GM21360 (cell line): ENCODE data around the gene MLX.

Experiments used
- ATAC-seq: cut with Tn5 transposase; IDR thresholded peaks from one replicate; pipeline ENCODE4 v1.9.1; 2021; ENCODE audit warnings: mild to moderate bottlenecking, moderate library complexity; ENCODE audit not compliant: unreplicated experiment

MLX gene

GRCh38 chr17:42566883-42567573 lies at the start of gene MLX:
MLX (plus strand) TSS chr17:42567100; CDS start chr17:42567125, 25 bp downstream.
- peak; percentile 43 for ATAC-seq

- no peak for ATAC-seq
Measured at GRCh38 chr17:42517516-42517915, 49.4 kb upstream of the MLX start.

- no peak for ATAC-seq
Measured at GRCh38 chr17:42518046-42518754, 48.7 kb upstream of the MLX start.

GRCh38 chr17:42518755-42519545 lies 48.0 kb upstream of the MLX start:
- no peak for ATAC-seq

- no peak for ATAC-seq
Measured at GRCh38 chr17:42519546-42520491, 47.1 kb upstream of the MLX start.

GRCh38 chr17:42520540-42520951 lies 46.4 kb upstream of the MLX start:
- no peak for ATAC-seq

- no peak for ATAC-seq
Measured at GRCh38 chr17:42521036-42521435, 45.9 kb upstream of the MLX start.

- ATAC-seq = no peak
Measured at GRCh38 chr17:42521666-42522262, 45.1 kb upstream of the MLX start.

- ATAC-seq = no peak
Measured at GRCh38 chr17:42522263-42522790, 44.6 kb upstream of the MLX start.

GRCh38 chr17:42522798-42523278 lies 44.1 kb upstream of the MLX start:
- ATAC-seq = no peak

- no peak for ATAC-seq
Measured at GRCh38 chr17:42525221-42525620, 41.7 kb upstream of the MLX start.

GRCh38 chr17:42526031-42526444 lies 40.9 kb upstream of the MLX start:
- no peak for ATAC-seq

GRCh38 chr17:42527932-42528331 lies 39.0 kb upstream of the MLX start:
- no peak for ATAC-seq

GRCh38 chr17:42529061-42529460 lies 37.8 kb upstream of the MLX start:
- ATAC-seq = no peak

- ATAC-seq = no peak
Measured at GRCh38 chr17:42530952-42531454, 35.9 kb upstream of the MLX start.

GRCh38 chr17:42531455-42532354 lies 35.2 kb upstream of the MLX start:
- no peak for ATAC-seq

GRCh38 chr17:42535155-42536047 lies 31.5 kb upstream of the MLX start:
- ATAC-seq = no peak

- ATAC-seq = peak; percentile 76
Measured at GRCh38 chr17:42536048-42536371, 30.9 kb upstream of the MLX start, which contains the start of gene NAGLU. NAGLU (plus strand) TSS chr17:42536241; CDS start chr17:42536273, 32 bp downstream.
